ENCODE data around the gene GPR45.

GPR45 gene

DNA sequence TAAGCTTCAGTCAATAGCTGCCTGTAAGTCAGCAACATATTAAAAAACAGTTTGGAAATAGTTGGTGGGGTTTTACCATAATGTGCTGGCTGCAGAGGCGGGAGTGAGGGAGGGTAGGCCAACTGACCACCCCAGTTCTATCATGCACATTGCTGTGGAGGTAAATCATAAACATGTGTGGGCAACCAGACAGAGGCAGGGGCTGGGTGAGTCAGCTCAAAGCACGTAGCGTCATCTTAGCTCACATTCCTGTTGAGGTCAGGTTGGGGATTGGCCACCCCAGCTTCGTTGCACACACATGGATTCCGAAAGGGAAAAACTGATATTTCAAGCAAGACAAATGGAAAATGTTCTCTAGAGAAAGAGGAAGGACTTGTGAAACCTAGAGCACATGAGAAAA, 19.5 kb downstream of the GPR45 start:
- TF ChIP-seq CREB1 (IDR thresholded peaks at IDR 0.05; ENCODE audit: low read depth) = no peak
- TF ChIP-seq TEAD4 (IDR thresholded peaks at IDR 0.05) = no peak
- no peak for TF ChIP-seq CEBPB (IDR thresholded peaks at IDR 0.05)
- TF ChIP-seq NFIC (IDR thresholded peaks at IDR 0.05) = no peak
- no peak for TF ChIP-seq TCF12 (IDR thresholded peaks at IDR 0.05; ENCODE audit: low read depth)
- TF ChIP-seq EGR1 (IDR thresholded peaks at IDR 0.05) = no peak
- TF ChIP-seq, protein P1, sequence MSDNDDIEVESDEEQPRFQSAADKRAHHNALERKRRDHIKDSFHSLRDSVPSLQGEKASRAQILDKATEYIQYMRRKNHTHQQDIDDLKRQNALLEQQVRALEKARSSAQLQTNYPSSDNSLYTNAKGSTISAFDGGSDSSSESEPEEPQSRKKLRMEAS (IDR thresholded peaks at IDR 0.05) = no peak
- TF ChIP-seq, protein P2, sequence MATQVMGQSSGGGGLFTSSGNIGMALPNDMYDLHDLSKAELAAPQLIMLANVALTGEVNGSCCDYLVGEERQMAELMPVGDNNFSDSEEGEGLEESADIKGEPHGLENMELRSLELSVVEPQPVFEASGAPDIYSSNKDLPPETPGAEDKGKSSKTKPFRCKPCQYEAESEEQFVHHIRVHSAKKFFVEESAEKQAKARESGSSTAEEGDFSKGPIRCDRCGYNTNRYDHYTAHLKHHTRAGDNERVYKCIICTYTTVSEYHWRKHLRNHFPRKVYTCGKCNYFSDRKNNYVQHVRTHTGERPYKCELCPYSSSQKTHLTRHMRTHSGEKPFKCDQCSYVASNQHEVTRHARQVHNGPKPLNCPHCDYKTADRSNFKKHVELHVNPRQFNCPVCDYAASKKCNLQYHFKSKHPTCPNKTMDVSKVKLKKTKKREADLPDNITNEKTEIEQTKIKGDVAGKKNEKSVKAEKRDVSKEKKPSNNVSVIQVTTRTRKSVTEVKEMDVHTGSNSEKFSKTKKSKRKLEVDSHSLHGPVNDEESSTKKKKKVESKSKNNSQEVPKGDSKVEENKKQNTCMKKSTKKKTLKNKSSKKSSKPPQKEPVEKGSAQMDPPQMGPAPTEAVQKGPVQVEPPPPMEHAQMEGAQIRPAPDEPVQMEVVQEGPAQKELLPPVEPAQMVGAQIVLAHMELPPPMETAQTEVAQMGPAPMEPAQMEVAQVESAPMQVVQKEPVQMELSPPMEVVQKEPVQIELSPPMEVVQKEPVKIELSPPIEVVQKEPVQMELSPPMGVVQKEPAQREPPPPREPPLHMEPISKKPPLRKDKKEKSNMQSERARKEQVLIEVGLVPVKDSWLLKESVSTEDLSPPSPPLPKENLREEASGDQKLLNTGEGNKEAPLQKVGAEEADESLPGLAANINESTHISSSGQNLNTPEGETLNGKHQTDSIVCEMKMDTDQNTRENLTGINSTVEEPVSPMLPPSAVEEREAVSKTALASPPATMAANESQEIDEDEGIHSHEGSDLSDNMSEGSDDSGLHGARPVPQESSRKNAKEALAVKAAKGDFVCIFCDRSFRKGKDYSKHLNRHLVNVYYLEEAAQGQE (IDR thresholded peaks at IDR 0.05; ENCODE audit: low read depth) = no peak
- no peak for TF ChIP-seq TAF1 (IDR thresholded peaks at IDR 0.05; ENCODE audit: low read depth)

DNA sequence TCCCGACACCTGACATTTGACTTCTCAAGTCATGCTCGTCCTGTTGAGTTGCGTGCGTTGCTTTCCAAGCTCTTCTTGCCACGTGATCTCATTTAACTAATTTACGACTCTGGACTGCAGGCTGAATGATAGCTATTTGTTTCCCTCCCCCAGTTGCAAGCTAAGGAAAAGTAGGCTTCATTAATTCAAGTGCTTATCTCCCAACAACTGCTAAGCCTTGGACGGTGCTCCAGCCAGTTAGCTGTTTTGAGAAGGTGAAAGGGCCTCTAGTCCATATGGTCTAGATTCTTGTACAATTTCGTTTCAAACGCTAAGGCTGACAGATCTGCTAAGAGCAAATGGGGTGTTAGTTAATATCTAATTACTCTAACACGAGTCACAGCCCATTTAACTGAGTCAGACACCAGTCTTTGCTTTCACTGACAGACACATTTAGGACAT, 21.1 kb downstream of the GPR45 start:
- TF ChIP-seq CREB1 (IDR thresholded peaks at IDR 0.05; ENCODE audit: low read depth) (no peak), RAD21 (IDR thresholded peaks at IDR 0.05; ENCODE audit: low read depth) (no peak), FOXM1 (IDR thresholded peaks at IDR 0.05; ENCODE audit: borderline replicate concordance, low read depth) (no peak), EP300 (IDR thresholded peaks at IDR 0.05; ENCODE audit: borderline replicate concordance) (no peak), ZBTB7A (IDR thresholded peaks at IDR 0.05; ENCODE audit: low read depth) (no peak)

DNA sequence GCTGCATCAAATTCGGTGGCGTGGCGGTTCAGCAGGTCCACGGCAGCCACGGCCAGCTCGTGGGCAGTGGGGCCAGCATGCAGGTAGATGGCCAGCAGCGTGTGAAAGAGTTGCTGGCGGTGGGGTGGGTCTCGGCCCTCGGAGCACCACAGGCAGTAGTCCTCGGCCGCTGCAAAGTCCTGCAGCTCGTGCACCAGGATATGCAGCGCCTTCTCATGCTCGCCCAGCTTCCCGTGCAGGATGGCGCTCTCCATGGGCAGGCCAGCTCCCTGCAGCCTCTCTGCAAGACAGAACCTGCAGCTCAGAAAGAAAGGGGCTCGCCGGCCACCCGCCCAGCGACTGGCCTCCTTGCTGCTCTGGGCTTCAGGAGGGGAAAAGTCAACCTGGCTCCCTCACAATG, 27.9 kb downstream of the GPR45 start:
- TF ChIP-seq EP300 (IDR thresholded peaks at IDR 0.05; ENCODE audit: borderline replicate concordance) = no peak
- TF ChIP-seq YY1 (IDR thresholded peaks at IDR 0.05; ENCODE audit: low read depth) = no peak
- no peak for TF ChIP-seq FOXM1 (IDR thresholded peaks at IDR 0.05; ENCODE audit: borderline replicate concordance, low read depth)
- no peak for TF ChIP-seq CEBPB (IDR thresholded peaks at IDR 0.05)
- TF ChIP-seq TEAD4 (IDR thresholded peaks at IDR 0.05) = no peak
- TF ChIP-seq ZBTB7A (IDR thresholded peaks at IDR 0.05; ENCODE audit: low read depth) = no peak
- TF ChIP-seq, protein P1 (IDR thresholded peaks at IDR 0.05) = no peak
- TF ChIP-seq RAD21 (IDR thresholded peaks at IDR 0.05; ENCODE audit: low read depth) = no peak

DNA sequence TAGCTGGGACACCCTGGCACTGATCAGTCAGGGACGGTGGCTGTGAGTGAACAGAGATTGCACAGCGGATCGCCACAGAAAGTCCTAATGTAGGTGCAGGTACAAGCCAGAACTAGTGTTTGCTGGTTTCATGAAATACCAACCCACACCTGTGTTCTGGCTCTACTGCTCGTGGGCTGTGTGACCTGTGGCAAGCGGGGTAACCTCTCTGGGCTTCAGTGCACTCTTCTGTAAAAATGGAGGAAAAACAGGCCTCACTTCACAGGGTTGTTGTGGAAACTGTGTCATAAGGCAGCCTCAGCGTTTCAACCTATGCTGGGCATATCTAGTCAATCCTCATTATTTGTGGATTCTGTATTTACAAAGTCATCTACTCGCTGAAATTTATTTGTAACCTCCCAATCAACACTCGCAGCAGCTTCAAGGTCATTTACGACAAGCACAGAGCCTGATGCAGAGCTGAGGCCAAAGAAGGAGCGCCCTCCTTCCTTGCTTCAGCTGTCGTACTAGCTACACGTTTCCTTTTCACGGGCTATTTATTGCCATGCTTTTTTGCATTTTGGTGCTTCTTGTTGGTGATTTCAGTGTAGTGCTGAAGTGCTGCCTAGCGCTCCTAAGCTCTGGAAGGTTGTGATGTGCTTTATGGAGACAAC, 30.0 kb downstream of the GPR45 start:
- TF ChIP-seq, protein P2 (IDR thresholded peaks at IDR 0.05; ENCODE audit: low read depth) = no peak
- TF ChIP-seq EP300 (IDR thresholded peaks at IDR 0.05; ENCODE audit: borderline replicate concordance) = no peak
- TF ChIP-seq CREB1 (IDR thresholded peaks at IDR 0.05; ENCODE audit: low read depth) = no peak
- TF ChIP-seq RAD21 (IDR thresholded peaks at IDR 0.05; ENCODE audit: low read depth) = no peak
- no peak for TF ChIP-seq NFIC (IDR thresholded peaks at IDR 0.05)
- TF ChIP-seq YY1 (IDR thresholded peaks at IDR 0.05; ENCODE audit: low read depth) = no peak
- TF ChIP-seq, protein P1 (IDR thresholded peaks at IDR 0.05) = no peak
- no peak for TF ChIP-seq TAF1 (IDR thresholded peaks at IDR 0.05; ENCODE audit: low read depth)
- TF ChIP-seq FOXM1 (IDR thresholded peaks at IDR 0.05; ENCODE audit: borderline replicate concordance, low read depth) = no peak
- TF ChIP-seq TCF12 (IDR thresholded peaks at IDR 0.05; ENCODE audit: low read depth) = no peak
- no peak for TF ChIP-seq ZBTB7A (IDR thresholded peaks at IDR 0.05; ENCODE audit: low read depth)

DNA sequence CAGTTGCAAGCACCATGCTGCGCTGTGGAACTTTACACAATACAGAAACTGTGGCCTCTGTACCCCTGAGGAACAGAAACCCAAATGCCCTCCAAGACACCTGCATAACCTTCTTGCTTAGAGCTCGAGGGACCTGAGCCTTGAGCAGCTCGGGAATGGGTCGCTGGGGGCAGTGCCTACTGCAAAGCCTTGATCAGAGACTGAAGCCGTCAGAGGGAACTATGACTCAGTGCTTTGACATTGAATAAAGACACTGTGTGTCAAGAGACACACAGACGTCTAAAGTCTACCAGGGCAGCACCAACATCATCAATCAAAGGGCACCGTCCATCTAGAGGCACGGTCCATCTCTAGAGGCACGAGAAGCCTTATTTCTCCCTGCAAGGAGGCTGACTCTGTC, 30.6 kb downstream of the GPR45 start:
- TF ChIP-seq RAD21 (IDR thresholded peaks at IDR 0.05; ENCODE audit: low read depth) (no peak), CEBPB (IDR thresholded peaks at IDR 0.05) (no peak)

DNA sequence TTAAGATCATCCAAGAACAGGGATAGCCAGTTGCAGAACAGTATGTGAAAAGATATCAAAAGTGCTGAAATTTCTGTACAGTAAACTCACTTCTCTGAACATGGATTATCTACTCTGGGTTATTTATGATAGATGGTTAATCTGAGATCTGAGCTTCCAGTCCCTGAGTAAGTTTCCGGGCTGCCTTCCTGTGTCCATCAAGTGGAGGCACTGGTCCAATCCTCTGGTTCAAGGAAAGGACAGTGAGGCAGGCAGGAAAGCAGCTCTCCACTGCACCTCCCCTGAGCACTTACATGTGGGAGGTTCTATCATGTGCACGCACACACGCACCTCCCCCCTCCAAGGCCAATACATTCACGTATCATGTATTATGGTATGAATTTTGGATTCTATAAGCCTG, 32.5 kb downstream of the GPR45 start:
- TF ChIP-seq CEBPB (IDR thresholded peaks at IDR 0.05) (no peak), CREB1 (IDR thresholded peaks at IDR 0.05; ENCODE audit: low read depth) (no peak), TCF12 (IDR thresholded peaks at IDR 0.05; ENCODE audit: low read depth) (no peak), EGR1 (IDR thresholded peaks at IDR 0.05) (no peak), RAD21 (IDR thresholded peaks at IDR 0.05; ENCODE audit: low read depth) (no peak), ZBTB7A (IDR thresholded peaks at IDR 0.05; ENCODE audit: low read depth) (no peak), FOXM1 (IDR thresholded peaks at IDR 0.05; ENCODE audit: borderline replicate concordance, low read depth) (no peak)
- TF ChIP-seq, protein P1 (IDR thresholded peaks at IDR 0.05) = no peak
- TF ChIP-seq, protein P3, sequence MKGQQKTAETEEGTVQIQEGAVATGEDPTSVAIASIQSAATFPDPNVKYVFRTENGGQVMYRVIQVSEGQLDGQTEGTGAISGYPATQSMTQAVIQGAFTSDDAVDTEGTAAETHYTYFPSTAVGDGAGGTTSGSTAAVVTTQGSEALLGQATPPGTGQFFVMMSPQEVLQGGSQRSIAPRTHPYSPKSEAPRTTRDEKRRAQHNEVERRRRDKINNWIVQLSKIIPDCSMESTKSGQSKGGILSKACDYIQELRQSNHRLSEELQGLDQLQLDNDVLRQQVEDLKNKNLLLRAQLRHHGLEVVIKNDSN (IDR thresholded peaks at IDR 0.05) = no peak
